HepG2 (cell line): Measurements from ENCODE around the gene SELENOM. TPM values are rescaled to one million over a fixed set of nuclear protein-coding genes. Genes with fewer than 3 reads are reported as not detected.

Experiments
- ATAC-seq: fragments of 200-7000 bp; cut with Tn5 transposase; 3 replicates; pipeline ENCODE4 v1.9.1; 2020; ENCODE audit warnings: mild to moderate bottlenecking, moderate library complexity
- BruUV-seq: library from RNA; stranded (reverse); fragments of 400-500 nt; replicated peaks from 2 replicates; lab custom pipeline; 2021; lab: Mats Ljungman, UMichigan
- CTCF ChIA-PET: fragments of 300-600 bp; formaldehyde crosslinking; extraction: SDS; loops from one replicate; lab custom pipeline; 2021; ENCODE audit warnings: low total read pairs, inconsistent platforms, low intra/inter-chr PET ratio; lab: Yijun Ruan, JAX
- POLR2A ChIA-PET: fragments of 350-600 bp; sonication (Branson Sonifier 250); formaldehyde crosslinking; loops from one replicate; lab custom pipeline; 2020; ENCODE audit warnings: antibody characterized with exemption, inconsistent platforms; lab: Yijun Ruan, JAX
- DNase-seq: peaks from one replicate; pipeline ENCODE4 v3.0.0-alpha.2; 2015; ENCODE audit warnings: low spot score
- FAIRE-seq: peaks from 3 replicates; lab custom pipeline; 2011; peaks lifted over from hg19 to GRCh38; lab: Jason Lieb, UNC
- H2AFZ ChIP-seq: one replicate; pipeline ENCODE4 v1.6.1; 2011; ENCODE audit warnings: low read length, inconsistent platforms
- H3K27ac ChIP-seq: fragments of 300-600 bp; 3 replicates; pipeline ENCODE4 v1.8.0; 2011; ENCODE audit warnings: mixed run types, mild to moderate bottlenecking, mixed read lengths, low read length, inconsistent platforms; ENCODE audit not compliant: insufficient read depth; ENCODE audit errors: extremely low read length
- H3K27me3 ChIP-seq, 2 experiments: fragments of 200-600 bp in 1 of 2; 2 replicates in 1 of 2; 3 replicates in 1 of 2; pipeline versions ENCODE4 v1.6.0 to v1.8.0; 2011; ENCODE audit warnings: low read length in 2 of 2, mild to moderate bottlenecking in 2 of 2, moderate library complexity in 2 of 2, inconsistent platforms in 1 of 2; ENCODE audit not compliant: insufficient read depth in 2 of 2, control insufficient read depth in 1 of 2
- H3K36me3 ChIP-seq, 2 experiments: fragments of 200-600 bp in 1 of 2; replicated peaks in 1 of 2; 2 replicates in 1 of 2; 3 replicates in 1 of 2; pipeline versions ENCODE4 v1.5.1 to v1.8.0; 2011; ENCODE audit warnings: low read length in 2 of 2, inconsistent platforms in 1 of 2; ENCODE audit not compliant: insufficient read depth in 2 of 2, control insufficient read depth in 1 of 2
- H3K4me1 ChIP-seq: 2 replicates; pipeline ENCODE4 v1.5.1; 2012; ENCODE audit warnings: low read length, inconsistent platforms; ENCODE audit not compliant: insufficient read depth
- H3K4me2 ChIP-seq: 2 replicates; pipeline ENCODE4 v1.6.0; 2011; ENCODE audit warnings: low read depth, low read length, inconsistent platforms
- H3K4me3 ChIP-seq, 3 experiments: fragments of 200-600 bp in 1 of 3; sonication (generic), shearing (Covaris generic) in 1 of 3; replicated peaks in 1 of 3; 2 replicates each; pipeline ENCODE4 v1.5.1; 2011 to 2016; ENCODE audit warnings: low read length in 3 of 3, inconsistent platforms in 2 of 3, low read depth in 2 of 3, mild to moderate bottlenecking in 2 of 3, control low read depth in 1 of 3, mixed read lengths in 1 of 3; ENCODE audit not compliant: insufficient read depth in 1 of 3
- H3K79me2 ChIP-seq: one replicate; pipeline ENCODE4 v1.6.1; 2011; ENCODE audit warnings: low read length, inconsistent platforms; ENCODE audit not compliant: insufficient read depth
- H3K9ac ChIP-seq: 2 replicates; pipeline ENCODE4 v1.6.0; 2011; ENCODE audit warnings: mild to moderate bottlenecking, low read depth, low read length, inconsistent platforms; ENCODE audit not compliant: insufficient read depth
- H3K9me3 ChIP-seq: 2 replicates; pipeline ENCODE4 v1.5.1; 2012; ENCODE audit warnings: mild to moderate bottlenecking, low read length
- H4K20me1 ChIP-seq: 2 replicates; pipeline ENCODE4 v1.6.0; 2011; ENCODE audit warnings: inconsistent platforms, mild to moderate bottlenecking, low read length, moderate library complexity; ENCODE audit not compliant: insufficient read depth
- AHR ChIP-seq: IDR thresholded peaks from 2 replicates; pipeline ENCODE4 v1.6.1; 2018; ENCODE audit warnings: missing genetic modification reagents, missing compliant biosample characterization
- ATF1 ChIP-seq: IDR thresholded peaks from 2 replicates; pipeline ENCODE4 v1.6.1; 2016; ENCODE audit warnings: mild to moderate bottlenecking, control low read depth
- GLI4 ChIP-seq: sonication (generic); formaldehyde crosslinking; IDR thresholded peaks from 2 replicates; pipeline ENCODE4 v1.5.1; 2020; ENCODE audit warnings: missing genetic modification reagents, mild to moderate bottlenecking, moderate library complexity, borderline replicate concordance
- HOXA5 ChIP-seq: sonication (generic); formaldehyde crosslinking; IDR thresholded peaks from 2 replicates; pipeline ENCODE4 v1.4.0; 2020; ENCODE audit warnings: missing genetic modification reagents
- KLF12 ChIP-seq: sonication (generic); formaldehyde crosslinking; IDR thresholded peaks from 2 replicates; pipeline ENCODE4 v1.4.0; 2020; ENCODE audit warnings: missing genetic modification reagents, borderline replicate concordance
- TBX3 ChIP-seq: fragments of 450-650 bp; IDR thresholded peaks from 2 replicates; pipeline ENCODE4 v1.6.1; 2017; ENCODE audit warnings: antibody characterized with exemption, mild to moderate bottlenecking, inconsistent platforms, borderline replicate concordance
- TEAD2 ChIP-seq: sonication (generic); formaldehyde crosslinking; IDR thresholded peaks from 2 replicates; pipeline ENCODE4 v1.9.0; 2021; ENCODE audit warnings: missing genetic modification reagents
- ZNF136 ChIP-seq: sonication (generic); formaldehyde crosslinking; IDR thresholded peaks from 2 replicates; pipeline ENCODE4 v1.8.1; 2022; ENCODE audit warnings: low read depth, mild to moderate bottlenecking, moderate library complexity, missing genetic modification reagents
- ZNF138 ChIP-seq: sonication (generic); formaldehyde crosslinking; IDR thresholded peaks from 2 replicates; pipeline ENCODE4 v1.5.0; 2020; ENCODE audit warnings: mild to moderate bottlenecking, low read depth, missing genetic modification reagents
- ZNF251 ChIP-seq: sonication (generic); formaldehyde crosslinking; IDR thresholded peaks from 2 replicates; pipeline ENCODE4 v1.9.0; 2021; ENCODE audit warnings: mild to moderate bottlenecking, missing genetic modification reagents
- ZNF570 ChIP-seq: sonication (generic); formaldehyde crosslinking; IDR thresholded peaks from 2 replicates; pipeline ENCODE4 v1.4.0; 2020; ENCODE audit warnings: mild to moderate bottlenecking, missing genetic modification reagents, borderline replicate concordance
- ZNF572 ChIP-seq: sonication (generic); formaldehyde crosslinking; IDR thresholded peaks from 2 replicates; pipeline ENCODE4 v1.5.1; 2020; ENCODE audit warnings: mild to moderate bottlenecking, missing genetic modification reagents
- ZNF674 ChIP-seq: sonication (generic); formaldehyde crosslinking; IDR thresholded peaks from 2 replicates; pipeline ENCODE4 v1.5.0; 2020; ENCODE audit warnings: low read depth, mild to moderate bottlenecking, missing genetic modification reagents
- WGBS: methylation state at CpG from one replicate; pipeline ENCODE4 v1.1.6; 2017; ENCODE audit warnings: low lambda C conversion rate; 5-methylcytosine and 5-hydroxymethylcytosine counted together
- in situ Hi-C: cut with HindIII; loops from 2 replicates; pipeline ENCODE4 v1.10.0; 2017; ENCODE audit warnings: low pct_unique_long_range_greater_than_20kb; ENCODE audit not compliant: extremely low pct_ligation_motif_present
- intact Hi-C: fragments of 100-400 bp; cut with micrococcal nuclease; formaldehyde crosslinking; loops from one replicate; pipeline ENCODE4 v1.10.0; 2022; ENCODE audit not compliant: unreplicated experiment
- polyA plus RNA-seq, 8 experiments: library from polyadenylated mRNA; depleted of rRNA in 3 of 8; stranded (reverse) in 7 of 8; unstranded in 1 of 8; fragments of >200 nt; fragmentation: Illumina TruSeq in 4 of 8; extraction: Trizol in 4 of 8; gene quantifications; 2 replicates each; pipeline versions ENCODE4 v1.2.1 to v1.2.3, GENCODE V29; 2011 to 2016; ENCODE audit warnings: low read depth in 4 of 8, missing spikeins in 1 of 8, mixed read lengths in 1 of 8; ENCODE audit not compliant: insufficient read depth in 1 of 8
- total RNA-seq, 5 experiments: library from RNA; depleted of rRNA; stranded (reverse); fragments of >200 nt; fragmentation: Illumina TruSeq; extraction: Trizol; gene quantifications; 2 replicates each; pipeline ENCODE4 v1.2.3, GENCODE V29; 2016; ENCODE audit warnings: low read depth in 1 of 5
- TF ChIP-seq, protein P1 (sequence below): sonication (generic); formaldehyde crosslinking; conservative IDR thresholded peaks from 2 replicates; pipeline ENCODE4 v1.4.0; 2020; ENCODE audit warnings: missing genetic modification reagents
- TF ChIP-seq, protein P2 (sequence below): sonication (generic); formaldehyde crosslinking; conservative IDR thresholded peaks from 2 replicates; pipeline ENCODE4 v1.8.0; 2022; ENCODE audit warnings: low read depth, missing genetic modification reagents
- TF ChIP-seq, protein P3 (sequence below): sonication (generic); formaldehyde crosslinking; IDR thresholded peaks from 2 replicates; pipeline ENCODE4 v1.5.0; 2020; ENCODE audit warnings: mild to moderate bottlenecking, missing genetic modification reagents, moderate library complexity
- TF ChIP-seq, protein P4 (sequence below): sonication (generic); formaldehyde crosslinking; IDR thresholded peaks from 2 replicates; pipeline ENCODE4 v1.5.0; 2020; ENCODE audit warnings: missing genetic modification reagents

SELENOM gene
- total and polyA plus RNA-seq, 2 of the 13 experiments (the other 11 are each of a cell fraction or from before 2014, with no cell fraction given) = 4.1 to 4.3 TPM

DNA sequence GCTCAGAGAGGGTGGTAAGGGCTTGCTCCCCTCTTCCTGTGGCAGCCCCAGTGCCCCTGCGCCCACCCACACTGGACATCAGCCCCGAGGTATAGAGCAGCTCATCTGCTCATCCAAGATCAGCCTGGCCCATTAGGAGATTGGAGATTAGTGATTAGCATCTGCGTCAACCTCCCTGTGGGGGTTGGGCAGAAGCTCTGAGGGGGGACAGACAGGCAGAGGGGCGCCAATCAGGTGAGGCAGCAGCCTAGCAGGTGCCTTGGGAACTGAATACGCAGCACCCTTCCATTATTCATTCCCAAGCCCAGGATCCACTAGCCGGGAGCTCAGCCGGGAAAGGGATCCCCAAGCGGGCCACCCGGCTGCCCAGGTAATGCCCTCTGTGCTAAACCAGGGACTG lies 15.2 kb downstream of the SELENOM start:
- H3K79me2 ChIP-seq = no peaks in the 10 kb centered on the region
- H3K9ac ChIP-seq = no peak overlapping the region
- H4K20me1 ChIP-seq = no peaks in the 10 kb centered on the region
- TF ChIP-seq GLI4 (no peak), ZNF136 (CRISPR knock-in tag) (no peak), ZNF572 (no peak), AHR (CRISPR knock-in tag) (no peak), TBX3 (no peak), KLF12 (CRISPR knock-in tag) (no peak), ZNF251 (CRISPR knock-in tag) (no peak), HOXA5 (CRISPR knock-in tag) (no peak), ATF1 (no peak), TEAD2 (CRISPR knock-in tag) (no peak), ZNF570 (no peak), ZNF674 (no peak), ZNF138 (CRISPR knock-in tag) (no peak)
- TF ChIP-seq, protein P1, sequence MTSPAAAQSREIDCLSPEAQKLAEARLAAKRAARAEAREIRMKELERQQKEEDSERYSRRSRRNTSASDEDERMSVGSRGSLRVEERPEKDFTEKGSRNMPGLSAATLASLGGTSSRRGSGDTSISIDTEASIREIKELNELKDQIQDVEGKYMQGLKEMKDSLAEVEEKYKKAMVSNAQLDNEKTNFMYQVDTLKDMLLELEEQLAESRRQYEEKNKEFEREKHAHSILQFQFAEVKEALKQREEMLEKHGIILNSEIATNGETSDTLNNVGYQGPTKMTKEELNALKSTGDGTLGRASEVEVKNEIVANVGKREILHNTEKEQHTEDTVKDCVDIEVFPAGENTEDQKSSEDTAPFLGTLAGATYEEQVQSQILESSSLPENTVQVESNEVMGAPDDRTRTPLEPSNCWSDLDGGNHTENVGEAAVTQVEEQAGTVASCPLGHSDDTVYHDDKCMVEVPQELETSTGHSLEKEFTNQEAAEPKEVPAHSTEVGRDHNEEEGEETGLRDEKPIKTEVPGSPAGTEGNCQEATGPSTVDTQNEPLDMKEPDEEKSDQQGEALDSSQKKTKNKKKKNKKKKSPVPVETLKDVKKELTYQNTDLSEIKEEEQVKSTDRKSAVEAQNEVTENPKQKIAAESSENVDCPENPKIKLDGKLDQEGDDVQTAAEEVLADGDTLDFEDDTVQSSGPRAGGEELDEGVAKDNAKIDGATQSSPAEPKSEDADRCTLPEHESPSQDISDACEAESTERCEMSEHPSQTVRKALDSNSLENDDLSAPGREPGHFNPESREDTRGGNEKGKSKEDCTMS (CRISPR knock-in tag) = no peak
- TF ChIP-seq, protein P2, sequence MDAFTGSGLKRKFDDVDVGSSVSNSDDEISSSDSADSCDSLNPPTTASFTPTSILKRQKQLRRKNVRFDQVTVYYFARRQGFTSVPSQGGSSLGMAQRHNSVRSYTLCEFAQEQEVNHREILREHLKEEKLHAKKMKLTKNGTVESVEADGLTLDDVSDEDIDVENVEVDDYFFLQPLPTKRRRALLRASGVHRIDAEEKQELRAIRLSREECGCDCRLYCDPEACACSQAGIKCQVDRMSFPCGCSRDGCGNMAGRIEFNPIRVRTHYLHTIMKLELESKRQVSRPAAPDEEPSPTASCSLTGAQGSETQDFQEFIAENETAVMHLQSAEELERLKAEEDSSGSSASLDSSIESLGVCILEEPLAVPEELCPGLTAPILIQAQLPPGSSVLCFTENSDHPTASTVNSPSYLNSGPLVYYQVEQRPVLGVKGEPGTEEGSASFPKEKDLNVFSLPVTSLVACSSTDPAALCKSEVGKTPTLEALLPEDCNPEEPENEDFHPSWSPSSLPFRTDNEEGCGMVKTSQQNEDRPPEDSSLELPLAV (CRISPR knock-in tag) = no peak
- TF ChIP-seq, protein P3, sequence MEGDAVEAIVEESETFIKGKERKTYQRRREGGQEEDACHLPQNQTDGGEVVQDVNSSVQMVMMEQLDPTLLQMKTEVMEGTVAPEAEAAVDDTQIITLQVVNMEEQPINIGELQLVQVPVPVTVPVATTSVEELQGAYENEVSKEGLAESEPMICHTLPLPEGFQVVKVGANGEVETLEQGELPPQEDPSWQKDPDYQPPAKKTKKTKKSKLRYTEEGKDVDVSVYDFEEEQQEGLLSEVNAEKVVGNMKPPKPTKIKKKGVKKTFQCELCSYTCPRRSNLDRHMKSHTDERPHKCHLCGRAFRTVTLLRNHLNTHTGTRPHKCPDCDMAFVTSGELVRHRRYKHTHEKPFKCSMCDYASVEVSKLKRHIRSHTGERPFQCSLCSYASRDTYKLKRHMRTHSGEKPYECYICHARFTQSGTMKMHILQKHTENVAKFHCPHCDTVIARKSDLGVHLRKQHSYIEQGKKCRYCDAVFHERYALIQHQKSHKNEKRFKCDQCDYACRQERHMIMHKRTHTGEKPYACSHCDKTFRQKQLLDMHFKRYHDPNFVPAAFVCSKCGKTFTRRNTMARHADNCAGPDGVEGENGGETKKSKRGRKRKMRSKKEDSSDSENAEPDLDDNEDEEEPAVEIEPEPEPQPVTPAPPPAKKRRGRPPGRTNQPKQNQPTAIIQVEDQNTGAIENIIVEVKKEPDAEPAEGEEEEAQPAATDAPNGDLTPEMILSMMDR (CRISPR knock-in tag) = no peak
- TF ChIP-seq, protein P4, sequence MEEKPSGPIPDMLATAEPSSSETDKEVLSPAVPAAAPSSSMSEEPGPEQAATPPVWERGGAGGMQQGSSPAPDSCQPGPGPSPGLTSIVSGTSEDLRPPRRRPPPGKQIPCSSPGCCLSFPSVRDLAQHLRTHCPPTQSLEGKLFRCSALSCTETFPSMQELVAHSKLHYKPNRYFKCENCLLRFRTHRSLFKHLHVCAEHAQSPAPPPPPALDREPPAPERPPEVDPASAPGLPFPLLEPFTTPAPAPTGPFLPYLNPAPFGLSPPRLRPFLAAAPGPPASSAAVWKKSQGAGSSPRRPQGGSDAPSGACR (CRISPR knock-in tag) = no peak
- TF ChIP-seq, all 625 proteins: peak for 0
- POLR2A ChIA-PET = interaction anchor here (1.0 kb wide), 1 partner anchor 11 kb away, joined by 3 read pairs; the partner anchor contains the start of gene SMTN
- no peak for FAIRE-seq
- intact Hi-C loops (no loop called here), in situ Hi-C loops (no loop called here)
- no peak for ATAC-seq
- no TSS peak for BruUV-seq
- no peak for DNase-seq
- no peak overlapping the region for H2AFZ ChIP-seq
- H3K4me1 ChIP-seq = no peaks in the 10 kb centered on the region
- H3K4me3 ChIP-seq = no peak overlapping the region
- peaks cover 48 to 67% of the 10 kb centered on the region in 2 experiments for H3K36me3 ChIP-seq
- H3K27ac ChIP-seq = no peak overlapping the region
- WGBS = 96% methylated on average over 8 of the region's 9 CpGs
- no peaks in the 10 kb centered on the region for H3K27me3 ChIP-seq
- H3K9me3 ChIP-seq = no peaks in the 10 kb centered on the region
- H3K4me2 ChIP-seq = no peak overlapping the region
- CTCF ChIA-PET = no interaction called here
